ENCODE data around the gene HOXD4. TPM values are rescaled to one million over a fixed set of nuclear protein-coding genes. Genes with fewer than 3 reads are reported as not detected.

The HOXD4 gene
- total RNA-seq, 2 experiments from 2014 or later: not detected

- intact Hi-C loops (cut with DNase I, micrococcal nuclease): no loop called here
Observed at GRCh38 chr2:176181551-176181950, 30.2 kb downstream of the HOXD4 start.

GRCh38 chr2:176182671-176183070 lies 31.3 kb downstream of the HOXD4 start:
- CTCF ChIA-PET: no interaction called here
- POLR2A ChIA-PET: no interaction called here
- peaks cover 7% of the 10 kb centered on the region for H3K4me1 Mint-ChIP-seq (ENCODE audit: low read depth)
- no peak for TF ChIP-seq CTCF (IDR thresholded peaks at IDR 0.05)
- intact Hi-C loops (cut with DNase I, micrococcal nuclease): no loop called here
- ATAC-seq (ENCODE audit: poor library complexity) (no peak), DNase-seq (no peak)
- H3K4me3 ChIP-seq (ENCODE audit: low read length): no peak overlapping the region
- H3K4me1 ChIP-seq (ENCODE audit: insufficient read depth, low read length): peaks cover 7% of the 10 kb centered on the region
- no peak overlapping the region for H3K27ac ChIP-seq (ENCODE audit: low read depth in 1 of 2, low read length in 2 of 2)
- H3K36me3 ChIP-seq (ENCODE audit: insufficient read depth, low read length): no peaks in the 10 kb centered on the region
- H3K9me3 Mint-ChIP-seq: no peaks in the 10 kb centered on the region
- H3K27ac Mint-ChIP-seq: no peak overlapping the region
- no peaks in the 10 kb centered on the region for H3K36me3 Mint-ChIP-seq (ENCODE audit: low read depth)
- no peaks in the 10 kb centered on the region for H3K9me3 ChIP-seq (ENCODE audit: control insufficient read depth in 1 of 2, insufficient read depth in 1 of 2, low read length in 2 of 2)
- peaks cover 50 to 90% of the 10 kb centered on the region in 2 experiments for H3K27me3 ChIP-seq (ENCODE audit: control insufficient read depth in 1 of 2, insufficient read depth in 2 of 2, low read length in 2 of 2)
- no peak overlapping the region for H3K4me3 Mint-ChIP-seq
- peaks cover 93% of the 10 kb centered on the region for H3K27me3 Mint-ChIP-seq

More at GRCh38 chr2:176181551-176181950, 30.2 kb downstream of the HOXD4 start:
- Histone ChIP-seq H3K4me1 (ENCODE audit: insufficient read depth, low read length) (peaks cover 4% of the 10 kb centered on the region), H3K27me3 (ENCODE audit: control insufficient read depth in 1 of 2, insufficient read depth in 2 of 2, low read length in 2 of 2) (peaks cover 54 to 91% of the 10 kb centered on the region in 2 experiments), H3K4me3 (ENCODE audit: low read length) (no peak overlapping the region), H3K9me3 (ENCODE audit: control insufficient read depth in 1 of 2, insufficient read depth in 1 of 2, low read length in 2 of 2) (no peaks in the 10 kb centered on the region), H3K27ac (ENCODE audit: low read depth in 1 of 2, low read length in 2 of 2) (no peak overlapping the region), H3K36me3 (ENCODE audit: insufficient read depth, low read length) (no peaks in the 10 kb centered on the region)
- DNase-seq (no peak), ATAC-seq (ENCODE audit: poor library complexity) (no peak)
- Mint-ChIP-seq H3K27ac (no peak overlapping the region), H3K36me3 (ENCODE audit: low read depth) (no peaks in the 10 kb centered on the region), H3K4me3 (no peak overlapping the region), H3K4me1 (ENCODE audit: low read depth) (no peaks in the 10 kb centered on the region), H3K27me3 (peaks cover 95% of the 10 kb centered on the region), H3K9me3 (no peaks in the 10 kb centered on the region)
- no peak for TF ChIP-seq CTCF (IDR thresholded peaks at IDR 0.05)
- ChIA-PET CTCF (no interaction called here), POLR2A (no interaction called here)

GRCh38 chr2:176184749-176185148 lies 33.4 kb downstream of the HOXD4 start:
- peaks cover 17% of the 10 kb centered on the region for H3K4me1 Mint-ChIP-seq (ENCODE audit: low read depth)
- H3K9me3 Mint-ChIP-seq: no peaks in the 10 kb centered on the region
- Histone ChIP-seq H3K27ac (ENCODE audit: low read depth in 1 of 2, low read length in 2 of 2) (no peak overlapping the region), H3K27me3 (ENCODE audit: control insufficient read depth in 1 of 2, insufficient read depth in 2 of 2, low read length in 2 of 2) (peaks cover 51 to 89% of the 10 kb centered on the region in 2 experiments), H3K4me1 (ENCODE audit: insufficient read depth, low read length) (peaks cover 20% of the 10 kb centered on the region), H3K36me3 (ENCODE audit: insufficient read depth, low read length) (no peaks in the 10 kb centered on the region), H3K4me3 (ENCODE audit: low read length) (no peak overlapping the region), H3K9me3 (ENCODE audit: control insufficient read depth in 1 of 2, insufficient read depth in 1 of 2, low read length in 2 of 2) (peaks cover 0 to 7% of the 10 kb centered on the region in 2 experiments)
- TF ChIP-seq CTCF (IDR thresholded peaks at IDR 0.05): no peak
- DNase-seq (no peak), ATAC-seq (ENCODE audit: poor library complexity) (no peak)
- POLR2A ChIA-PET: no interaction called here
- CTCF ChIA-PET: no interaction called here
- no peak overlapping the region for H3K27ac Mint-ChIP-seq
- H3K27me3 Mint-ChIP-seq: peaks cover 86% of the 10 kb centered on the region
- no peak overlapping the region for H3K4me3 Mint-ChIP-seq
- intact Hi-C loops (cut with DNase I, micrococcal nuclease): no loop called here
- no peaks in the 10 kb centered on the region for H3K36me3 Mint-ChIP-seq (ENCODE audit: low read depth)
